ENCODE measurements around the gene MAP1LC3B.

Gene MAP1LC3B

GRCh38 chr16:87443016-87443415, 50.9 kb downstream of the MAP1LC3B start:
- Histone ChIP-seq H3K9me3 (ENCODE audit: insufficient read depth, low read depth, low read length) (no peaks in the 10 kb centered on the region), H2AFZ (ENCODE audit: low read length) (no peak overlapping the region), H3K4me2 (ENCODE audit: low read depth, low read length, poor library complexity, severe bottlenecking) (no peak overlapping the region), H3K4me3 (ENCODE audit: low read length, poor library complexity, severe bottlenecking) (no peak overlapping the region), H3K9ac (ENCODE audit: low read depth, low read length, poor library complexity, severe bottlenecking) (no peak overlapping the region), H3F3A (ENCODE audit: low read depth) (no peaks in the 10 kb centered on the region), H3K4me1 (ENCODE audit: insufficient read depth, low read length, poor library complexity, severe bottlenecking) (no peaks in the 10 kb centered on the region), H3K9me2 (replicated peaks; ENCODE audit: low read depth, low read length) (no peaks in the 10 kb centered on the region), H3K79me2 (ENCODE audit: insufficient read depth, low read length) (no peaks in the 10 kb centered on the region), H4K20me1 (ENCODE audit: insufficient read depth, low read length, poor library complexity, severe bottlenecking) (no peaks in the 10 kb centered on the region), H3K36me3 (ENCODE audit: insufficient read depth, low read length) (no peaks in the 10 kb centered on the region), H3K27me3 (ENCODE audit: insufficient read depth, low read length, poor library complexity, severe bottlenecking) (no peaks in the 10 kb centered on the region)
- TF ChIP-seq EZH2phosphoT487 (IDR thresholded peaks at IDR 0.05; ENCODE audit: borderline replicate concordance): no peak
- TF ChIP-seq CTCF (conservative IDR thresholded peaks at IDR 0.05; ENCODE audit: low read length): no peak

GRCh38 chr16:87443964-87444363, 51.8 kb downstream of the MAP1LC3B start:
- TF ChIP-seq CTCF (conservative IDR thresholded peaks at IDR 0.05; ENCODE audit: low read length) (no peak), EZH2phosphoT487 (IDR thresholded peaks at IDR 0.05; ENCODE audit: borderline replicate concordance) (no peak)

GRCh38 chr16:87445486-87445885, 53.4 kb downstream of the MAP1LC3B start:
- H3K9me2 ChIP-seq (replicated peaks; ENCODE audit: low read depth, low read length): no peaks in the 10 kb centered on the region
- H3K4me2 ChIP-seq (ENCODE audit: low read depth, low read length, poor library complexity, severe bottlenecking): no peak overlapping the region
- H3K79me2 ChIP-seq (ENCODE audit: insufficient read depth, low read length): no peaks in the 10 kb centered on the region
- TF ChIP-seq EZH2phosphoT487 (IDR thresholded peaks at IDR 0.05; ENCODE audit: borderline replicate concordance) (no peak), CTCF (conservative IDR thresholded peaks at IDR 0.05; ENCODE audit: low read length) (no peak)
- no peak overlapping the region for H3K9ac ChIP-seq (ENCODE audit: low read depth, low read length, poor library complexity, severe bottlenecking)
- H3F3A ChIP-seq (ENCODE audit: low read depth): no peaks in the 10 kb centered on the region
- H3K4me3 ChIP-seq (ENCODE audit: low read length, poor library complexity, severe bottlenecking): no peak overlapping the region
- H3K27me3 ChIP-seq (ENCODE audit: insufficient read depth, low read length, poor library complexity, severe bottlenecking): no peaks in the 10 kb centered on the region
- no peaks in the 10 kb centered on the region for H3K36me3 ChIP-seq (ENCODE audit: insufficient read depth, low read length)
- H2AFZ ChIP-seq (ENCODE audit: low read length): no peak overlapping the region
- H3K4me1 ChIP-seq (ENCODE audit: insufficient read depth, low read length, poor library complexity, severe bottlenecking): no peaks in the 10 kb centered on the region
- no peaks in the 10 kb centered on the region for H4K20me1 ChIP-seq (ENCODE audit: insufficient read depth, low read length, poor library complexity, severe bottlenecking)
- H3K9me3 ChIP-seq (ENCODE audit: insufficient read depth, low read depth, low read length): no peaks in the 10 kb centered on the region

More at GRCh38 chr16:87443964-87444363, 51.8 kb downstream of the MAP1LC3B start:
- Histone ChIP-seq H3K27me3 (ENCODE audit: insufficient read depth, low read length, poor library complexity, severe bottlenecking) (no peaks in the 10 kb centered on the region), H3K9me2 (replicated peaks; ENCODE audit: low read depth, low read length) (no peaks in the 10 kb centered on the region), H3K9ac (ENCODE audit: low read depth, low read length, poor library complexity, severe bottlenecking) (no peak overlapping the region), H3F3A (ENCODE audit: low read depth) (no peaks in the 10 kb centered on the region), H2AFZ (ENCODE audit: low read length) (no peak overlapping the region), H3K4me3 (ENCODE audit: low read length, poor library complexity, severe bottlenecking) (no peak overlapping the region), H3K36me3 (ENCODE audit: insufficient read depth, low read length) (no peaks in the 10 kb centered on the region), H3K4me2 (ENCODE audit: low read depth, low read length, poor library complexity, severe bottlenecking) (no peak overlapping the region), H4K20me1 (ENCODE audit: insufficient read depth, low read length, poor library complexity, severe bottlenecking) (no peaks in the 10 kb centered on the region), H3K9me3 (ENCODE audit: insufficient read depth, low read depth, low read length) (no peaks in the 10 kb centered on the region), H3K79me2 (ENCODE audit: insufficient read depth, low read length) (no peaks in the 10 kb centered on the region), H3K4me1 (ENCODE audit: insufficient read depth, low read length, poor library complexity, severe bottlenecking) (no peaks in the 10 kb centered on the region)

All from Loucy (cell line).